Activated T-helper 17 cell treated with anti-CD3 and anti-CD28 coated beads, Interleukin-2, amount 50 U/mL, for 72 hours (primary cell): Measurements from ENCODE around the gene NBPF15. TPM values are rescaled to one million over a fixed set of nuclear protein-coding genes. Genes with fewer than 3 reads are reported as not detected.
"Not testable (repeated sequence)": the region's sequence is repeated elsewhere in the genome, so short reads cannot be mapped to it uniquely, and the experiment has no call there.

Source experiments
- ATAC-seq: fragments of 150-1000 bp; cut with Tn5 transposase; replicated peaks from 2 replicates; pipeline ENCODE4 v1.10.0; 2021; ENCODE audit warnings: mild to moderate bottlenecking, moderate library complexity
- H3K27ac Mint-ChIP-seq: one replicate; pipeline ENCODE4 v1.8.0; 2022; ENCODE audit warnings: mixed read lengths
- H3K27me3 Mint-ChIP-seq: one replicate; pipeline ENCODE4 v1.8.0; 2022; ENCODE audit warnings: mixed read lengths
- H3K36me3 Mint-ChIP-seq: one replicate; pipeline ENCODE4 v1.8.0; 2022; ENCODE audit warnings: low read depth, mild to moderate bottlenecking, mixed read lengths
- H3K4me1 Mint-ChIP-seq: one replicate; pipeline ENCODE4 v1.8.0; 2022; ENCODE audit warnings: mixed read lengths
- H3K4me3 Mint-ChIP-seq: one replicate; pipeline ENCODE4 v1.8.0; 2022; ENCODE audit warnings: mild to moderate bottlenecking, mixed read lengths
- H3K9me3 Mint-ChIP-seq: one replicate; pipeline ENCODE4 v1.8.0; 2022; ENCODE audit warnings: mixed read lengths
- total RNA-seq, 2 donors: library from RNA; stranded (reverse); gene quantifications; one replicate each; pipeline ENCODE4 v1.2.3, GENCODE V29; 2022

Gene NBPF15
- total RNA-seq, 2 donors from 2014 or later: 46.6 to 55.9 TPM

- not testable (repeated sequence) for H3K4me1 Mint-ChIP-seq, H3K27me3 Mint-ChIP-seq, H3K9me3 Mint-ChIP-seq
- H3K27ac Mint-ChIP-seq: peak overlapping the region; percentile 96
- ATAC-seq: peak; percentile 9
- peaks cover 18% of the 10 kb centered on the region for H3K36me3 Mint-ChIP-seq
- H3K4me3 Mint-ChIP-seq: peak overlapping the region; percentile 97
These were observed 47.9 kb downstream of the NBPF15 start for GRCh38 chr1:144413404-144414118.

GRCh38 chr1:144412491-144413403, 48.7 kb downstream of the NBPF15 start:
- not testable (repeated sequence) for H3K27me3 Mint-ChIP-seq, H3K4me1 Mint-ChIP-seq, H3K9me3 Mint-ChIP-seq
- H3K36me3 Mint-ChIP-seq: peaks cover 18% of the 10 kb centered on the region
- H3K4me3 Mint-ChIP-seq: peak overlapping the region; percentile 97
- H3K27ac Mint-ChIP-seq: peak overlapping the region; percentile 96
- ATAC-seq: peak; percentile 85

DNA sequence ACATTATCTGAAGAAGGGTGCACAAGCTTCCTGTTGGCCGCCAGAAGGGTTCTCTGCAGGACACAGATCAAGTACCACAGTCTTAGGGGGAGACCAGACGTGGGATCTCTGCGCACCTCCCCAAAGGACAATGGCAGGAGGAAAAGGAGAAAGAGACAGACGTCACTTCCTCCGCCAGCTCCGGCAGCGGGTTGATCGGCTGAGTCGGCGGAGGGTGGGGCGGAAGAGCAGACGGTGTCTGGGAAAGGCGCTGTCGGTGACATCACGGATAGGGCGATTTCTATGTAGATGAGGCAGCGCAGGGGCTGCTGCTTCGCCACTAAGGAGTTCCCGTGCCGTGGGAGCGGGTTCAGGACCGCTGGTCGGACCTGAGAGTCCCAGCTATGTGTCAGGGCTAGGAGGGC, 49.4 kb downstream of the NBPF15 start:
- peaks cover 18% of the 10 kb centered on the region for H3K36me3 Mint-ChIP-seq
- peak; percentile 64 for ATAC-seq
- peak overlapping the region; percentile 97 for H3K4me3 Mint-ChIP-seq
- H3K9me3 Mint-ChIP-seq, H3K4me1 Mint-ChIP-seq, H3K27me3 Mint-ChIP-seq: not testable (repeated sequence)
- peak overlapping the region; percentile 96 for H3K27ac Mint-ChIP-seq

DNA sequence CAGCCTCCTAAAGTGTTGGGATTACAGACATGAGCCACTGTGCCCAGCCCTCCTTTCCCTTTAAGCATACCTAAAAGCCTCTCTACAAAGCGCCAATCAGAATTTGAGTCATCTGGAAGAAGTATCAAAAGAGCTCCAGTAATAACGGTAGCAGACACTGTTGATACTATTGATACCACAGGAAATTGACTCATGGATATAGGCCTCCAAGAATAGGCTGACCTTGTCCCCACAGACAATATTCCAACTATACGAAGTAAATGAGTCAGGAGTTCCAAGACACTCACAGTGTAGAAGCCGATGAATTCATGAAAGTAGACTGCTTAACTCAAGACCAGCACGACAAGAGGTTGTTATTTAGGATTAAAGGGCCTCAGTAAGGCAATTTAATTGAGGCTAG, 58.7 kb downstream of the NBPF15 start:
- H3K27me3 Mint-ChIP-seq, H3K36me3 Mint-ChIP-seq, H3K9me3 Mint-ChIP-seq, H3K4me3 Mint-ChIP-seq, H3K27ac Mint-ChIP-seq, H3K4me1 Mint-ChIP-seq: not testable (repeated sequence)
- peak; percentile 99 for ATAC-seq

GRCh38 chr1:144371651-144372050, 89.8 kb downstream of the NBPF15 start:
- not testable (repeated sequence) for H3K4me1 Mint-ChIP-seq, ATAC-seq, H3K9me3 Mint-ChIP-seq, H3K27me3 Mint-ChIP-seq, H3K27ac Mint-ChIP-seq, H3K4me3 Mint-ChIP-seq, H3K36me3 Mint-ChIP-seq

Other genes starting within 250 kb of the NBPF15 start
- not detected for gene PPIAL4E, start 88.0 kb downstream of the NBPF15 start, total RNA-seq
- not detected for gene PPIAL4F, start 131.2 kb upstream of the NBPF15 start, total RNA-seq